CD4-positive, alpha-beta T cell (primary cell): ENCODE data around the gene IFI27. TPM values are rescaled to one million over a fixed set of nuclear protein-coding genes. Genes with fewer than 3 reads are reported as not detected.

Experiments
- ATAC-seq: fragments of 200-7000 bp; cut with Tn5 transposase; one replicate; pipeline ENCODE4 v1.10.0; 2022; ENCODE audit warnings: mild to moderate bottlenecking; ENCODE audit not compliant: poor library complexity
- CTCF ChIA-PET: fragments of 350-600 bp; sonication (Branson Sonifier 250); formaldehyde crosslinking; loops from one replicate; lab custom pipeline; 2021; ENCODE audit warnings: antibody characterized with exemption, inconsistent platforms; lab: Charles Lee
- POLR2A ChIA-PET: fragments of 350-600 bp; sonication (Branson Sonifier 250); formaldehyde crosslinking; loops from one replicate; lab custom pipeline; 2021; ENCODE audit warnings: antibody characterized with exemption, inconsistent platforms; lab: Charles Lee
- DNase-seq, 14 experiments: peaks; one replicate each; pipeline ENCODE4 v3.0.0-alpha.2; 2013 to 2020; ENCODE audit warnings: mixed read lengths in 2 of 14
- H3K27ac ChIP-seq, 2 donors: one replicate each; pipeline versions ENCODE4 v1.5.1 to v1.7.0; 2013; ENCODE audit warnings: low read length in 2 of 2, low read depth in 1 of 2, mild to moderate bottlenecking in 1 of 2
- H3K27me3 ChIP-seq, 2 experiments: 1 replicate in 1 of 2; 2 replicates in 1 of 2; pipeline versions ENCODE4 v1.6.1 to v1.7.0; 2013; ENCODE audit warnings: low read length in 2 of 2, control low read depth in 1 of 2, mild to moderate bottlenecking in 1 of 2, moderate library complexity in 1 of 2; ENCODE audit not compliant: insufficient read depth in 2 of 2, control insufficient read depth in 1 of 2
- H3K36me3 ChIP-seq: one replicate; pipeline ENCODE4 v1.6.1; 2013; ENCODE audit warnings: low read length, control low read depth; ENCODE audit not compliant: insufficient read depth
- H3K4me1 ChIP-seq: one replicate; pipeline ENCODE4 v1.6.1; 2013; ENCODE audit warnings: low read length, control low read depth; ENCODE audit not compliant: insufficient read depth
- H3K4me3 ChIP-seq: one replicate; pipeline ENCODE4 v1.5.1; 2013; ENCODE audit warnings: mild to moderate bottlenecking, low read length, moderate library complexity
- H3K9me3 ChIP-seq, 2 experiments: 1 replicate in 1 of 2; 2 replicates in 1 of 2; pipeline versions ENCODE4 v1.6.1 to v1.7.0; 2013; ENCODE audit warnings: low read length in 2 of 2, mild to moderate bottlenecking in 2 of 2, control low read depth in 1 of 2, moderate library complexity in 1 of 2; ENCODE audit not compliant: control insufficient read depth in 1 of 2, insufficient read depth in 1 of 2
- H3K27ac Mint-ChIP-seq: one replicate; pipeline ENCODE4 v1.8.0; 2020; ENCODE audit warnings: mixed read lengths
- H3K27me3 Mint-ChIP-seq: one replicate; pipeline ENCODE4 v1.8.0; 2021; ENCODE audit warnings: mixed read lengths
- H3K36me3 Mint-ChIP-seq: one replicate; pipeline ENCODE4 v1.8.0; 2021; ENCODE audit warnings: low read depth, mixed read lengths
- H3K4me1 Mint-ChIP-seq: one replicate; pipeline ENCODE4 v1.8.0; 2021; ENCODE audit warnings: low read depth, mixed read lengths
- H3K4me3 Mint-ChIP-seq: one replicate; pipeline ENCODE4 v1.8.0; 2020; ENCODE audit warnings: mild to moderate bottlenecking, mixed read lengths
- H3K9me3 Mint-ChIP-seq: one replicate; pipeline ENCODE4 v1.8.0; 2020; ENCODE audit warnings: mixed read lengths
- intact Hi-C, 2 experiments: fragments of 100-400 bp; cut with DNase I in 1 of 2; cut with micrococcal nuclease in 1 of 2; formaldehyde crosslinking; loops; one replicate each; pipeline versions ENCODE4 v1.15.1 to v1.9.0; 2023 to 2025; cut with DNase I, micrococcal nuclease
- total RNA-seq, 174 experiments: library from RNA in 2 of 174; stranded (reverse) in 2 of 174; gene quantifications; one replicate each; pipeline ENCODE4 v1.2.3 and lab custom pipeline; 2021 to 2026
- TF ChIP-seq, protein P1 (sequence below): fragments of 200-600 bp; IDR thresholded peaks from one replicate; pipeline ENCODE4 v1.8.0; 2022; ENCODE audit warnings: antibody characterized with exemption, mild to moderate bottlenecking

IFI27 gene
- total RNA-seq, 2 experiments from 2014 or later = 1.7 to 2.2 TPM

DNA sequence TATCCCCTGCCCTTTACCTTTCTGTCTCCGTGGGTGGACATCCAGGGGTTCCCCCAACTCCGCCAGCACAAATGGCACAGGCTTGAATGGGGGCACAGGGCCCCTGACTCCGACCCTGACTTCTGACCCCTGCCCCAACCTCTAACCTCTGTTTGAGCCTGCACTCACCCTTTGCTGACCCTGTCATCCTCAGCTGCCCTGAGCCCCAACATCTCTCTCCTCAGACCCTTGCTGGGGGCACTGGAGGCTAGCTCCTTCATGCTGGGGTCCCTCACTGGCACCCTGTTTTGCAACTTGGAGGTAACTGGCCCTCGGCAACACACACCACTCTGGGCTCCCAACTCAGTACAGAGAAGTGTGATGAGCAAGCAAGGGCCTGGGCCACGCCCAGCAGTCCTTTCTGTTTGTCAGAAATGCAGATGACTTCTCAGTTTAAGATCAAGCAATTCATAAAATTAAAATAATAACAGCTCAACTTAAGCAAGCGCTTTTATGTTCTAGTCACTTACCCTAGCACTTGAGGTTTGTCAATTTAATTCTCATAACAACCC, 2.1 kb downstream of the IFI27 start:
- Histone ChIP-seq H3K9me3 (no peaks in the 10 kb centered on the region), H3K4me1 (peaks cover 4% of the 10 kb centered on the region), H3K4me3 (no peak overlapping the region), H3K36me3 (no peaks in the 10 kb centered on the region), H3K27ac (no peak overlapping the region), H3K27me3 (peaks cover 3 to 7% of the 10 kb centered on the region in 2 experiments)
- no peaks in the 10 kb centered on the region for H3K36me3 Mint-ChIP-seq
- intact Hi-C loops = no loop called here
- no peak for DNase-seq
- H3K9me3 Mint-ChIP-seq = no peaks in the 10 kb centered on the region
- POLR2A ChIA-PET = no interaction called here
- H3K27me3 Mint-ChIP-seq = peaks cover 23% of the 10 kb centered on the region
- no peaks in the 10 kb centered on the region for H3K4me1 Mint-ChIP-seq
- no peak overlapping the region for H3K4me3 Mint-ChIP-seq
- ATAC-seq = no peak
- H3K27ac Mint-ChIP-seq = no peak overlapping the region
- CTCF ChIA-PET = interaction anchor here (0.6 kb wide), 1 partner anchor 195 kb away, joined by 3 read pairs; no protein-coding TSS in a partner anchor
- TF ChIP-seq, protein P1, sequence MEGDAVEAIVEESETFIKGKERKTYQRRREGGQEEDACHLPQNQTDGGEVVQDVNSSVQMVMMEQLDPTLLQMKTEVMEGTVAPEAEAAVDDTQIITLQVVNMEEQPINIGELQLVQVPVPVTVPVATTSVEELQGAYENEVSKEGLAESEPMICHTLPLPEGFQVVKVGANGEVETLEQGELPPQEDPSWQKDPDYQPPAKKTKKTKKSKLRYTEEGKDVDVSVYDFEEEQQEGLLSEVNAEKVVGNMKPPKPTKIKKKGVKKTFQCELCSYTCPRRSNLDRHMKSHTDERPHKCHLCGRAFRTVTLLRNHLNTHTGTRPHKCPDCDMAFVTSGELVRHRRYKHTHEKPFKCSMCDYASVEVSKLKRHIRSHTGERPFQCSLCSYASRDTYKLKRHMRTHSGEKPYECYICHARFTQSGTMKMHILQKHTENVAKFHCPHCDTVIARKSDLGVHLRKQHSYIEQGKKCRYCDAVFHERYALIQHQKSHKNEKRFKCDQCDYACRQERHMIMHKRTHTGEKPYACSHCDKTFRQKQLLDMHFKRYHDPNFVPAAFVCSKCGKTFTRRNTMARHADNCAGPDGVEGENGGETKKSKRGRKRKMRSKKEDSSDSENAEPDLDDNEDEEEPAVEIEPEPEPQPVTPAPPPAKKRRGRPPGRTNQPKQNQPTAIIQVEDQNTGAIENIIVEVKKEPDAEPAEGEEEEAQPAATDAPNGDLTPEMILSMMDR = no peak

DNA sequence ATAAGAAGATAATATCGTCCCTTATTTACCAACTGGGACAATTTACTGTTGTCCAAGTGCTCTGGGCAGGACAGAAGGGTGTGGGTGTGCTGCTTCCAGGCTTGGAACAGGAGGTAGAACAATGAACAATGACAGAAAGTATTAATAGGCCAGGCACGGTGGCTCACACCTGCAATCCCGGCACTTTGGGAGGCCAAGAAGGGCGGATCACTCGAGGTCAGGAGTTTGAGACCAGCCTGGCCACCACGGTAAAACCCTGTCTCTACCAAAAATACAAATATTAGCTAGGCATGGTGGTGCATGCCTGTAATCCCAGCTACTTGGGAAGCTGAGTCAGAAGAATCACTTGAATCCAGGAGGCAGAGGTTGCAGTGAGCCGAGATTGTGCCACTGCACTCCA, 2.5 kb downstream of the IFI27 start:
- H3K9me3 Mint-ChIP-seq = no peaks in the 10 kb centered on the region
- CTCF ChIA-PET = interaction anchor here (0.6 kb wide), 1 partner anchor 194 kb away, joined by 3 read pairs; no protein-coding TSS in a partner anchor
- intact Hi-C loops = no loop called here

DNA sequence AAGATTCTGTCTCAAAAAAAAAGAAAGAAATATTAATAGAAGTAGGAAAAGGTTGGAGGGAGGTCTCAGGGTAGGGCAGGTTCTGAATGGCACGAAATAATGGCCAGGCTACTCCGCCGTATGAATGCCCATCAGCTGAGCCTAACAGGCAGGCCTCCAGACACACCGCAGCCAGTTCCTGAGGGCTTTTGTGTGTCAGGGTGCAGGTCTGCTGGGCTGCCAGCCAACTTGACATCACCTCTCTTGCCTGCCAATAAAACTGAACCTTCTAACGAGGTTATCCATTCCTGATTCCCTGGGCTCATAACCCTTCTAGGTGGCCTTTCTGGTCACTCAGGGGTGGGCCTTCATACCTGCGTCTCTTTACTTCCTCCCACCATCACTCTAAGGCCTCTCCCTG, 3.0 kb downstream of the IFI27 start:
- no peaks in the 10 kb centered on the region for H3K36me3 ChIP-seq
- Mint-ChIP-seq H3K4me1 (no peaks in the 10 kb centered on the region), H3K27me3 (peaks cover 28% of the 10 kb centered on the region), H3K9me3 (no peaks in the 10 kb centered on the region), H3K4me3 (no peak overlapping the region), H3K27ac (no peak overlapping the region), H3K36me3 (no peaks in the 10 kb centered on the region)
- H3K27me3 ChIP-seq = peaks cover 3 to 7% of the 10 kb centered on the region in 2 experiments
- DNase-seq = no peak
- no peak for ATAC-seq
- CTCF ChIA-PET = interaction anchor here (0.6 kb wide), 1 partner anchor 194 kb away, joined by 3 read pairs; no protein-coding TSS in a partner anchor
- no peak overlapping the region for H3K4me3 ChIP-seq
- intact Hi-C loops = no loop called here
- no peak overlapping the region for H3K27ac ChIP-seq
- TF ChIP-seq, protein P1 = no peak
- H3K4me1 ChIP-seq = peaks cover 4% of the 10 kb centered on the region
- POLR2A ChIA-PET = interaction anchor here (0.6 kb wide), 1 partner anchor 997 kb away, joined by 4 read pairs; no protein-coding TSS in a partner anchor
- no peaks in the 10 kb centered on the region for H3K9me3 ChIP-seq

More for the DNA sequence above, 2.5 kb downstream of the IFI27 start:
- H3K4me3 Mint-ChIP-seq = no peak overlapping the region
- DNase-seq = no peak
- no peak overlapping the region for H3K4me3 ChIP-seq
- POLR2A ChIA-PET = no interaction called here
- no peaks in the 10 kb centered on the region for H3K36me3 Mint-ChIP-seq
- H3K27me3 Mint-ChIP-seq = peaks cover 27% of the 10 kb centered on the region
- no peak overlapping the region for H3K27ac ChIP-seq
- H3K36me3 ChIP-seq = no peaks in the 10 kb centered on the region
- H3K27ac Mint-ChIP-seq = no peak overlapping the region
- H3K4me1 Mint-ChIP-seq = no peaks in the 10 kb centered on the region
- TF ChIP-seq, protein P1 = no peak
- ATAC-seq = no peak
- peaks cover 3 to 7% of the 10 kb centered on the region in 2 experiments for H3K27me3 ChIP-seq
- H3K4me1 ChIP-seq = peaks cover 4% of the 10 kb centered on the region
- H3K9me3 ChIP-seq = no peaks in the 10 kb centered on the region
